ENCODE results near the gene NUP214.
"Not testable (repeated sequence)": the region's sequence is repeated elsewhere in the genome, so short reads cannot be mapped to it uniquely, and the experiment has no call there.

NUP214 gene

GRCh38 chr9:131237931-131238401 is 112.6 kb downstream of the NUP214 start:
- peak; percentile 87 for DNase-seq

- no peak for DNase-seq
Measured at GRCh38 chr9:131238402-131239021, 113.1 kb downstream of the NUP214 start.

DNA sequence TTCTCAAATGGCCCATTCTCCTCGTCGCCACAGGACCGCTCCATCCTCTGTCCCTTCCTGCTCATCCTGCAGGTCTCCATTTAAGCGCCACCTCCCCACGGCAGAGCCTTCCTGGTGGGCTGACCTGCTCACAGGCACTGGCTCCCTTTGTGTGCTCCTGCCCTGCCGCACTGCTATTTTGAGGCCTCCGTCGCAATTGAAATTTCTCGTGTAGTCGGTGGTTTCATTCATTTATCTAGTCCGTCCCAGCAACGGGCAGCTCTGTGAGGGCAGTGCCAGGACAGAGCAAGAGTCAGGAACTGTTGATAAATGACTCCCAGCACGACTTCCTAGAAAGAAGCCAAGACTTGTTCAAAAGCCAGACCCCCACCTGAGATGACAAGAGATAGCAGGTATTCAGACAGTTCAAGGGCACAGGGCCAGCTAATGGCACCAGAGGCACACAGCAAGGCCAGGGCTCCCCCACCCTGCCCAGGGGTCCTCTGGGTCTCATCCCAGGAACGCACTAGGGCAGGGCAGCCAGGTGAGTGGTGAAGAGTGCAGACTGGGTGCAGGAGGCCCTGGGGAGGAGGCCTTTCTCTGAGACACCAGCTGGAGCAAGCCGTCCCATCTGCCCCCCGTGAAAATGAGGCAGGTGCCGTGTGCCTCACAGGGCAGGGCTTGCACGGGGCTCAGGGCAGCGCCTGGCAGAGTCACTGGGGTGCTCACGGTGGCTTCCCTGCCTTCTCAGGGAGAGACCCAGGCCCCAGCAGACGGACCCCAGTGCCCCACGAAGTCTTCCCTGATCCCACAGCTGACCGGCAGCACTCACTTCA is 114.0 kb downstream of the NUP214 start:
- DNase-seq = no peak

DNA sequence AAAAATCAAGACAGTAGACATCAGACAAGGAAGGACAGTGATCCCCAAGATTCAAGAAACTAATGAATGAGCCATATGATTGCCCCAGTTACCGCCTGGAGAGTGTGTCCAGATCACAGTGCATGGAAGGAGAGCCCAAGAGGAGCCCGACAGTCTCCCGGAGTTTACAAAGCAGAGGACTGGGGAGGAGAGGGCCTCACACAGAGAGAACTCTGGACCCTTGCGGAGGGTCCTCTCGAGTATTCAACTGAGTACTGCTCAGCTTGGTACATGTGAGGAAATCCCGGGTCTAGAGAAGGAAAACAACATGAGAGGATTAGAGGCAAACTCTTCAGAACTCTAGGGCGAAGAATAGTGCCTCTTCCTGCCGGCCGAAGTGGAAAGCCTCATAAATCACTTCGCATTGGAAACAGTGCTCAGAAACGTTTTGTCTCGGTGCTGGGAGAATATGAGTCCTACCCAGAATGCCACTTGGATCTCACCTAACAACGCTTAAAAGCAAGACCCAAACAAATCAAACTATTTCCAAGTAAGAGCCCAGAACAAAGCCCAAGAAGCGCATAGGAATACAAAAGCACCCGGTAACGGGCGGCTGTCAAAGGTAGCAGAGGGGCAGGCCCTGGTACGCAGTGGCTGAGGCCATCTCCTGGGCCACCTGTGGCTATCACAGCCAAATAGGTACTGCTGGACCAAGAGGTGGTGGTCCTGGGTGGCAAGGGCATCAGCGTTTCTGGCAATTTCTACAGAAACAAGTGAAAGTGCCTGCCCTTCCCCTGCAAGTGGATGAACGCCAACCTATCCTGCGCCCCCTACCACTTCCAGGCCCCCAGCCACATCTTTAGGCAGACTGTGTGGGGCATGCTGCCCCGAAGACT is 114.9 kb downstream of the NUP214 start:
- DNase-seq = no peak

DNA sequence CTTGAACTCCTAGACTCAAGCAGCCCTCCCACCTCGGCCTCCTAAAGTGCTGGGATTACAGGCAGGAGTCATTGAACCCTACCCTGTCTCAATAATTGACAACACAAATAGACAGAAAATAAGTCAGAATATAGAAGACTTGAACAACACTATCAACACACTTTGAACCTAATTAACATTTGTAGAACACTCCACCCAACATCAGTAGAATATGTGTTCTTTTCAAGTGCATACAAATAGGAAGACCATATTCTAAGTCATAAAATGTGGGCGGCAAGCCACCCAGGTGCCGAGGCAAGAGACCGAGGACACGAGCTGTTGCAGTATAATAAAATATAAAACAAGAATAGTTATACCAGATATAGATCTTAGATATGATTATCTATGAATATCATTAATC is 118.9 kb downstream of the NUP214 start:
- not testable (repeated sequence) for DNase-seq

- DNase-seq = no peak
Measured at GRCh38 chr9:131246618-131247017, 121.2 kb downstream of the NUP214 start.

- DNase-seq = no peak
Measured at GRCh38 chr9:131252120-131252519, 126.7 kb downstream of the NUP214 start.

GRCh38 chr9:131253891-131254491 is 128.6 kb downstream of the NUP214 start:
- no peak for DNase-seq

DNA sequence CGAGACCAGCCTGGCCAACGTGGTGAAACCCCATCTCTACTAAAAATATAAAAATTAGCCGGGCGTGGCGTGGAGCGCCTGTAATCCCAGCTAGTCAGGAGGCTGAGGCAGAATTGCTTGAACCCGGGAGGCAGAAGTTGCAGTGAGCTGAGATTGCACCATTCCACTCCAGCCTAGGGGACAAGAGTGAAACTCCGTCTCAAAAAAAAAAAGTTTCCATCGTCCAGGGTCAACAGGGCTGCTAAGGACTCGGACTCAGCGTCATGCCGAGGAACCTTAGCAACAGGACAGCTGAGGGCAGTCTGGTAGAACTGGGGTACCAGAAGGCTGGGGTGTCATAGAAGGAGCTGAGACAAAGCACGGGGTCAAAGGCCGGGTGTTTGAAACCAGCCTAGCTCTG is 129.2 kb downstream of the NUP214 start:
- no peak for DNase-seq

DNA sequence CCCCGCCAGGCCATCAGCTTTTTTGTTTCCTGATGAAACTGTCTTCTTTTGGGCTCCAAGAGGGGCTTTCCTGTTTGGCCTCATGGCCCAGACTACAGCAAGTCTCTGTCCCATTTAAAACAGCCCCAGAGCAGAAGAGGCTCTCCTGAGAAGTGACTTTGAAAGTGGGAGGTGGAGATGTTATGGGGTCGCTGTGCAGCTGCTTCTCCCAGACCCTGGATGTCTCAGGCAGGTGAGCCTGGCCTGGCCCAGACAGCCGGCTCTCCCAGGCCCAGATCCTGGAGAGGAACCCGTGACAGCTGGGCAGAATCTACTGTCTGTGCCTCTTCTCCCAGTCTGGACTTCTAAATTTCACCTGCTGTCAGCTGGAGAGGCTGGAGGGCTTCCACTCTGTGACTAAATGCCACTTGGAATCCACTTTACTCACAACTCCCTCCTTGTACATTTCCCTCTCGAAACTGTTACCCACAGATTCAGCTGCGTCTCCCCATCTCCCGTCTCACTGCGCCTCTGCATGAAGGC is 130.4 kb downstream of the NUP214 start:
- no peak for DNase-seq

GRCh38 chr9:131257266-131258025 is 132.1 kb downstream of the NUP214 start:
- DNase-seq = no peak

- no peak for DNase-seq
Measured at GRCh38 chr9:131258186-131258585, 132.8 kb downstream of the NUP214 start.

- no peak for DNase-seq
Measured at GRCh38 chr9:131258698-131259431, 133.5 kb downstream of the NUP214 start.

GRCh38 chr9:131259432-131259898 is 134.1 kb downstream of the NUP214 start:
- no peak for DNase-seq

GRCh38 chr9:131259916-131260597 is 134.7 kb downstream of the NUP214 start:
- no peak for DNase-seq

- DNase-seq = no peak
Measured at GRCh38 chr9:131260751-131261452, 135.5 kb downstream of the NUP214 start.

- DNase-seq = no peak
Measured at GRCh38 chr9:131262327-131263032, 137.1 kb downstream of the NUP214 start.

DNA sequence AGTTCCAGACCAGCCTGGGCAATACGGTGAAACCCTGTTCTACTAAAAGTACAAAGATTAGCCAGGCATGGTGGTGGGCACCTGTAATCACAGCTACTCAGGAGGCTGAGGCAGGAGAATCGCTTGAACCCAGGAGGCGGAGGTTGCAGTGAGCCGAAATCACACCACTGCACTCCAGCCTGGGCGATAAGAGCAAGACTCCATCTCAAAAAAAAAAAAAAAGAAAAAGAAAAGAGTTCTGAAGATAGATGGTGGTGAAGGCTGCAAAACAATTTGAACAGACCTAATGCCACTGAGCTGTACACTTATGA is 137.6 kb downstream of the NUP214 start:
- DNase-seq = not testable (repeated sequence)

DNA sequence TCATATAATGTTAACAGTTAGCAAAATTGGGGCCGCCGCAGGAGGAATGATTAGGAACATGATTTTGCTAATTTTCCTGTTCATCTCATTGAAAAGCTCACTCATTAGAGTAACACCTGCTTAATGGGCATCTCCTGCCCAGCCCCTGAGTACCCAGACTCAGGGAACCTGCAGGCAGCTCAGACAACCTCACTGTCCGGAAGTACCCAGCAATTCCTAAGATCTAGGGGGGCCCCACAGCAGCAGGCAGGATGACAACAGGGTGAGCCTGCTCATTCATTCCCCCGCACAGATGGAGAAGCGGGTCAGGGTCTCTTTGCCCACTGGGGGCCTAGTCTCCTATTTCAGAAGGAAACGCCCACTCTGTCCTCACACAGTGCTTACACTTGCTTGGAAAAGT is 138.3 kb downstream of the NUP214 start:
- DNase-seq = no peak

Data from CD4-positive, alpha-beta T cell treated with Interleukin-10 for 1 hour (primary cell).